Frontal cortex (tissue), 4 donors: Measurements from ENCODE around the gene HSD11B1. TPM values are rescaled to one million over a fixed set of nuclear protein-coding genes. Genes with fewer than 3 reads are reported as not detected.
"Not testable (repeated sequence)": the region's sequence is repeated elsewhere in the genome, so short reads cannot be mapped to it uniquely, and the experiment has no call there.

ENCODE experiments used
- DNase-seq, 2 donors: peaks; one replicate each; pipeline ENCODE4 v3.0.0; 2012; ENCODE audit warnings: low spot score in 2 of 2
- FAIRE-seq: peaks from 2 replicates; lab custom pipeline; 2012; peaks lifted over from hg19 to GRCh38; lab: Jason Lieb, UNC
- total RNA-seq: library from RNA; depleted of rRNA; stranded (reverse); fragments of >200 nt; gene quantifications from one replicate; pipeline ENCODE4 v1.2.3, GENCODE V29; 2014
- donor health status: control.
- donor health status: control.
- donor health status: control.

Gene HSD11B1
- total RNA-seq, 1 donor from 2014 or later: not detected

- no peak for FAIRE-seq
- DNase-seq: no peak
Measured at GRCh38 chr1:209688746-209689234, 15.9 kb upstream of the HSD11B1 start.

GRCh38 chr1:209689477-209689876 is 15.2 kb upstream of the HSD11B1 start:
- no peak for FAIRE-seq

GRCh38 chr1:209691237-209691636 is 13.4 kb upstream of the HSD11B1 start:
- no peak for DNase-seq
- no peak for FAIRE-seq

More at GRCh38 chr1:209689477-209689876, 15.2 kb upstream of the HSD11B1 start:
- no peak for DNase-seq

DNA sequence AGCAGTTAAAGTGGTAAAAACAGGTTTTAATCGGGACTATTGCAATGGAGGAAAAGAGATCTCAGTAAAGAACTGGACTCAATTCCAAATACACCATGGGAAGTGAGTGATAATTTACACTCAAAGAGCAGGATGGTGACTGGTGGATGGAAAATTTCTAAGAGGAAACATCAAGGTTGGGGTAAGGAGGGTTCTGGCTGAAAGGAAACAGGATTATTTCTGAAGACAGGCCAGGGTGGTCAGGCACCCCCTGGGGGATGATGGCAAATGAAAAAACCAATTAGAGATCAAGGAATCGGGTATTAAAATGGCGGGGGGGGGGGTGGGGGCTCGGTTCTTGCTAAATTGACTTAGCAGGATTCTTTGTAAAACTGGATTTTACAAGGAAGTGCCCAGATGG is 12.3 kb upstream of the HSD11B1 start:
- FAIRE-seq (no peak), DNase-seq (no peak)

DNA sequence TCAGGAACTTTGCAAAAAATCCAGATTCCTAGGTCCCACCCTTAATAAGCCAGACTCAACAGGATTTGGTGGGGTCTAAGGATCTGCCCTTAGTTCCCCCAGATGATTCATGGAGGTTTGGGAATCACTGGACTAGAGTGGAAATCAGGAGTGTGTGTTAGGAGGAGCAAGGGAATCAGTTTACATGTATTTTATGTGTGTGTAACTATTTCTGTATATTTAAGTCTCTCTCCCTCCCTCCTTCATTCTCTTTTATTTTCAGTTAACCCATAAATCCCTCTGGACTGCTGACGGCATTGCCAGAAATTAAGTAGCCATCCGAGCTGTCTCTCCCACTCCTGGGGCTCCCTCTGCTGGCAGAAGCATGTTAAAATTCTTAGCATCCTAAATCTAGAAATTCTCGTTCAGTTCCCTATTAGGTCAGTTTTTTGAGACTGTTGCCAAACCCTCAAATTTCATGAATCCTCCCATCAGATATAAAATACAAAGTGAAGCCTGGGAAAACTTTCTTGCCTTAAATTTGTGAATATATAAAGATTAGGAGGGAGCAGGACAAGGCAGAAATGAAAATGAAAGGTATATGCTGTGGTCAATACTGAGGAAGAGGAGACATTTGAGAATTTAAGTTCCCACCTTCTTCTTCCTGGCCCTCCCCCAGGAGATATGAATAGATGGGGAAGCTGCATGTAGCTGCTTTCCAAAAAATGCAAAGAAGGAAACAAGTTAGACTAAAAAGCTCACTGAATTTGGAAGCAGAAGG is 11.7 kb upstream of the HSD11B1 start:
- peak; percentile 13 for FAIRE-seq

GRCh38 chr1:209696673-209697072 is 8.0 kb upstream of the HSD11B1 start:
- no peak for FAIRE-seq
- no peak for DNase-seq

More for the DNA sequence above, 11.7 kb upstream of the HSD11B1 start:
- DNase-seq: peak in 1 of 2 donors; percentile 50

DNA sequence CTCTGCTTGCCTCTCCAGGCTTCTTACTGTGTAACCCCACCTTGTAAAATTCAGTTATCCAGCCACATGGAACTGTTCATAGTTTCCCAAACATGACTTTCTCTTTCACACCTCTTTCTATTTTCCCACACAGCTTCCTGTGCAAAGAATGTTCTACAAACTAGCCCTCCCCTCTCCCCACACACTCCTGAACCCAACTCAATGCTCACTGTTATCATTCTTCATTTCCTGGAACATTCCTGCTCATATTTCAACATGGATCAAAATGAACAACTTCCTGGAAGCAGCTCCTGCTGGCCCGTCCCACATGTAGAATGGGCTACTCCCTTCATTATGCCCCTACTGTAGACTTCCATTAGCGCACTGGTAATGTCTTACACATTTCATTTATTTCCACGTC is 7.5 kb upstream of the HSD11B1 start:
- DNase-seq (no peak), FAIRE-seq (no peak)

DNA sequence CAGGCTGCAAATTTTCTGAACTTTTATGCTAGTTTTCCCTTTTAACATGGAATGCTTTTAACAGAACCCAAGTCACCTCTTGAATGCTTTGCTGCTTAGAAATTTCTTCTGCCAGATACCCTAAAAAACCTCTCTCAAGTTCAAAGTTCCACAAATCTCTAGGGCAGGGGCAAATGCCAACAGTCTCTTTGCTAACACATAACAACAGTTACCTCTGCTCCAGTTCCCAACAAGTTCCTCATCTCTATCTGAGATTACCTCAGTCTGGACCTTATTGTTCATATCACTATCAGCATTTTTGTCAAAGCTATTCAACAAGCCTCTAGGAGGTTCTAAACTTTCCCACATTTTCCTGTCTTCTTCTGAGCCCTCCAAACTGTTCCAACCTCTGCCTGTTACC is 4.0 kb upstream of the HSD11B1 start:
- not testable (repeated sequence) for DNase-seq

DNA sequence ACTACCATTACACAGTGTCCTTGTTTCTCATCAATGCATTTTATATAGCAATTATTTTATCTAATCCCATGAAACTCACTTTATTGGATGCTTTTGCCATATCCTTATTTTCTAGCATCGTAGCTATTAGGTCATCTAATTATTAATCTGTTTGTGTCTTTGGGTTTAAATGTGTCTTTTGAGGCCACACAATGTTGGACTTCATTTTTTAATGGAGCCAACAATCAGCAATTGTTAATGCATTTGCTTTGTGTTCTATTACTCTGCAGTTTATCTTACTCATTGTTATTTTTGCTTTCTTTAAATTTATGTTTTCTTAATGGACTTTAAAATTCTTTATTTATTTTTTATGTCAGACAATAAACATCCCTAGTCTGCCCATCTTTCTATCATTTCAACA is 1.8 kb upstream of the HSD11B1 start:
- no peak for DNase-seq
- peak; percentile 83 for FAIRE-seq

More for the DNA sequence above, 4.0 kb upstream of the HSD11B1 start:
- FAIRE-seq: not testable (repeated sequence)

GRCh38 chr1:209703834-209704504 is 677 bp upstream of the HSD11B1 start:
- no peak for FAIRE-seq
- DNase-seq: no peak

GRCh38 chr1:209705033-209705598 is 470 bp downstream of the HSD11B1 start:
- FAIRE-seq (no peak), DNase-seq (no peak)

- DNase-seq (no peak), FAIRE-seq (no peak)
Measured at GRCh38 chr1:209706622-209707021, 2.0 kb downstream of the HSD11B1 start.

GRCh38 chr1:209707308-209707707 is 2.7 kb downstream of the HSD11B1 start:
- no peak for DNase-seq
- FAIRE-seq: no peak

- FAIRE-seq: no peak
- no peak for DNase-seq
Measured at GRCh38 chr1:209708297-209708696, 3.7 kb downstream of the HSD11B1 start.

DNA sequence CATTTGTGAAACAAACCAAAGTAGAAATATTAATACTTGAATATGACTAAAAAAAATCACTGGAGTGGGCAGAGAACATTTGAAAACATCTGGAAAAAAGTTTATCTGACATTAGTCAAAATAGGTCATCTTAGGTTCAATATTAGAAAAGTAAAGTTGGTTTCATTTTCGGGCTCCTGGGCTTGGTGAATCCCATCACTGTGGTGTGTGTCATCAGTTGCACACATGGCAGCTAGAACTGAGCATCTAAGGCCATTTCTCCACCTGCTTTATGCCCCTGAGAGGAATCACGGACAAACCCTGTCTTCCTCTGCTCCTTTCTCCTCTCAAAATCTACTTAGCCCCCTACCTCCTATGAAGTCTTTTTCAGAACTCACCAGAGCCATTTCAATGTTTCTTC is 5.4 kb downstream of the HSD11B1 start:
- no peak for FAIRE-seq
- DNase-seq: no peak

DNA sequence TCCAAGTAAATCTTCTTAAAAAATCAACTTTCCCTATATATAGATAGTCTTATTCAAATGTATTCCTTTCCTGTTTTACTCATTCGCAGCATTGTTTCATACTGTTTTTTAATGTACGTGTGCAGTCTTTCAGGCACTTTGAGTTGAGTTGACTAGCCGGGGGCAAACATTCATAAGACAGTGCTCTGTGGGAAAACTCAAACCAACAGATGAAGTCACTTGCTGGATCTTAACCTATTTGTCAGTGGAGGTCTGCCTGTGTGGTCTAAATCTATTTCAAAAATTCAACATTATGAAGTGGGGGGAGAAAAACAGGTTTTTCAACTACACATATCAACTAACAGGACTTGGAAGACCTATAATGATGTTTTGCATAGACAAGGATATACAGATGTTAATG is 6.2 kb downstream of the HSD11B1 start:
- no peak for DNase-seq
- FAIRE-seq: no peak

DNA sequence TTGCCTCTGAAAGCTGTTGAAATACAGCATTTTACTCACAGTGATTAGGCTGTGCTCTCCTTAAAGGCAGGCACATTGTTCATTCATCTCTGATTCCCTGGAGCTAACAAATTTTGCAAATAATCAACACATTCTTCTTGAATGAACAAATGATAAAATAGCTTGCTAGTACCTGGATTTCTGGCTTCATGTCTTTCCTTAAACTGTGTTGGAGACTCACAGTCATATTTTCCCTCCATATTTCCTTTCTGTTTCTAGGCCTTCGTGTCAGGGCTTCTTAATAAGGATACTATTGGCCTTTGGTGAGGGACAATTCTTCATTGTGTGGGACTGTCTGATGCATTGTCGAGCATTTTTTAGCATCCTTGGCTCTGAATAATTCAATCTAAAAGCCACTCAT is 9.7 kb downstream of the HSD11B1 start:
- DNase-seq (no peak), FAIRE-seq (no peak)

DNA sequence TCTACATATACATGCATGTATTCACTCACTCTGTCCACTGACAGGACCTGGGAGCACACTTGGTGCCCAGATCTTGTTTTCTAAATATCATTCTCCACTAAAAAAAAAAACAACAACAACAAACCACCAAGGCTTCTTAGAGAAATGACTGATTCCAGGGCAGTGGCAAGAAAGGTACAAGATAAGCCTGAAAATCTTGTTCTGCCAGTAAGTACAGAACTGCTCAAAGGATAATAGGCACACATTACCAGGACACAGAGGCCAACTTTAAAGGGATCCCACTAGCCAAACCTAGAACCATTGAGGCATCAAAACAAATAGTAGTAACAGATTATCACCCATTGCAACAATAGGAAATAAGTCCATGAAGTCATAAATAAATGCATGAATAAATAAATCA is 10.7 kb downstream of the HSD11B1 start:
- no peak for DNase-seq
- FAIRE-seq: no peak

DNA sequence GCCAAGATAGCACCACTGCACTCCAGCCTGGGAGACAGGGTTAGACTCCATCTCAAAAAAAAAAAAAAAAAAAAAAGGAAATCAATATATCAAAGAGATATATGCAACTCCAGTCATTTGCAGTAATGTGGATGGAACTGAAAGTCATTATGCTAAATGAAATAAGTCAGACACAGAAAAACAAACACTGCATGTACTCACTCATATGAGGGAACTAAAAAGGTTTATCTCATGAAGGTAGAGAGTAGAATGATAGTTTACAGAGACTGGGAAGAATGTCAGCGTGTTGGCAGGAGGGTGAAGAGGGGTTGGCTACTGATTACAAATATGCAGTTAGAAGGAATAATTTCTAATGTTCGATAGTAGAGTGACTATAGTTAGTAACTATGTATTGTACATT is 13.2 kb downstream of the HSD11B1 start:
- FAIRE-seq: no peak
- no peak for DNase-seq

GRCh38 chr1:209720326-209720725 is 15.7 kb downstream of the HSD11B1 start:
- FAIRE-seq (no peak), DNase-seq (no peak)

DNA sequence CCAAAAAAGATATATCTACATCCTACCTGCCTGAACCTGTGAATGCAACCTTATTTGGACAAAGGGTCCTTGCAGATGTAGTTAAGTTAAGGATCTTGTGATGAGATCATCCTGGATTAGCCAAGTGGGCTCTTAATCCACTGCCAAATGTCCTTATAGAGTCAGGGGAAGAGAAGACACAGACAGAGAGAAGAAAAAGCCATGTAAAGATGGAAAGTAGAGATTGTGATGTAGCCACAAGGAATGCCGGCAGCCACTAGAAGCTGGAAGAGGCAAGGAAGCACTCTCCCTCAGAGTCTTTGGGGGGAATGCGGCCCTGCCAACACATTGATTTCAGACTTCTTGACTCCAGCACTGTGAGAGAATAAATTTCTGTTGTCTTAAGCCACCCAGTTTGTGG is 16.2 kb downstream of the HSD11B1 start:
- no peak for DNase-seq
- FAIRE-seq: no peak
